Smooth muscle cell (in vitro differentiated cells): ENCODE data around the gene ZNF101. TPM values are rescaled to one million over a fixed set of nuclear protein-coding genes. Genes with fewer than 3 reads are reported as not detected.
A peak's percentile ranks its signal among the peaks of the same experiment; 100 is the strongest.

Source experiments
- DNase-seq: peaks from one replicate; lab custom pipeline; 2025; ENCODE audit not compliant: unreplicated experiment; lab: John Stamatoyannopoulos, UW
- H2AFZ ChIP-seq: fragments of 200-600 bp; sonication (generic); 2 replicates; pipeline ENCODE4 v1.6.0; 2016; ENCODE audit warnings: antibody characterized with exemption, low read depth, mild to moderate bottlenecking
- H3F3A ChIP-seq: fragments of 200-600 bp; sonication (generic); 2 replicates; pipeline ENCODE4 v1.6.0; 2017; ENCODE audit warnings: antibody characterized with exemption, low read depth
- H3K27ac ChIP-seq: fragments of 200-600 bp; sonication (generic); 2 replicates; pipeline ENCODE4 v1.5.1; 2016; ENCODE audit warnings: low read depth, mild to moderate bottlenecking
- H3K27me3 ChIP-seq: fragments of 200-600 bp; sonication (generic); 2 replicates; pipeline ENCODE4 v1.6.1; 2016; ENCODE audit warnings: low read depth, mild to moderate bottlenecking
- H3K36me3 ChIP-seq: fragments of 200-600 bp; sonication (generic); 2 replicates; pipeline ENCODE4 v1.5.1; 2016; ENCODE audit warnings: low read depth
- H3K4me1 ChIP-seq: fragments of 200-600 bp; sonication (generic); 2 replicates; pipeline ENCODE4 v1.5.1; 2016; ENCODE audit warnings: low read depth
- H3K4me2 ChIP-seq: fragments of 200-600 bp; sonication (generic); 2 replicates; pipeline ENCODE4 v1.6.0; 2016; ENCODE audit warnings: mild to moderate bottlenecking
- H3K4me3 ChIP-seq: fragments of 200-600 bp; sonication (generic); 2 replicates; pipeline ENCODE4 v1.5.1; 2016; ENCODE audit warnings: mild to moderate bottlenecking
- H3K79me2 ChIP-seq: fragments of 200-600 bp; sonication (generic); 2 replicates; pipeline ENCODE4 v1.6.0; 2016; ENCODE audit warnings: low read depth, mild to moderate bottlenecking
- H3K9ac ChIP-seq: fragments of 200-600 bp; sonication (generic); 2 replicates; pipeline ENCODE4 v1.6.0; 2016; ENCODE audit warnings: low read depth
- H3K9me3 ChIP-seq: fragments of 200-600 bp; sonication (generic); replicated peaks from 2 replicates; pipeline ENCODE4 v1.5.1; 2016; ENCODE audit warnings: low read depth
- H4K20me1 ChIP-seq: fragments of 200-600 bp; sonication (generic); 2 replicates; pipeline ENCODE4 v1.6.0; 2016; ENCODE audit warnings: low read depth
- CTCF ChIP-seq: fragments of 200-600 bp; sonication (generic); IDR thresholded peaks from 2 replicates; pipeline ENCODE4 v1.5.1; 2017; ENCODE audit warnings: borderline replicate concordance, mild to moderate bottlenecking, antibody characterized with exemption; ENCODE audit not compliant: insufficient read depth, poor library complexity, severe bottlenecking
- WGBS: methylation state at CpG from one replicate; pipeline ENCODE4 v1.1.7; 2016; ENCODE audit warnings: low lambda C conversion rate; 5-methylcytosine and 5-hydroxymethylcytosine counted together
- polyA plus RNA-seq: library from polyadenylated mRNA; unstranded; fragments of >200 nt; fragmentation: Nextera tagmentation; extraction: Ambion mirVana; gene quantifications from 2 replicates; pipeline ENCODE4 v1.2.1, GENCODE V29; 2016
- small RNA-seq: library from RNA; depleted of rRNA; stranded (forward); fragments of <200 nt; gene quantifications from one replicate; pipeline ENCODE3, GENCODE V24; 2014
- total RNA-seq: library from RNA; depleted of rRNA; stranded (reverse); fragments of >200 nt; gene quantifications from 2 replicates; pipeline ENCODE4 v1.2.3, GENCODE V29; 2014

The ZNF101 gene
- total and polyA plus RNA-seq, 2 experiments from 2014 or later: 0.83 to 5.4 TPM

- Histone ChIP-seq H4K20me1 (no peaks in the 10 kb centered on the region), H2AFZ (peak within 1 kb of the TSS; percentile 79), H3K9ac (peak within 1 kb of the TSS; percentile 62), H3K27ac (no peak within 1 kb of the TSS), H3K4me3 (peak within 1 kb of the TSS; percentile 82), H3F3A (no peaks in the 10 kb centered on the region), H3K4me2 (peak within 1 kb of the TSS; percentile 88), H3K36me3 (peaks cover 14% of the 10 kb centered on the region), H3K9me3 (peaks cover 16% of the 10 kb centered on the region), H3K79me2 (peaks cover 41% of the 10 kb centered on the region), H3K4me1 (peaks cover 4% of the 10 kb centered on the region), H3K27me3 (no peaks in the 10 kb centered on the region)
- WGBS: 2% methylated on average over 48 of the region's 61 CpGs
- no peak for TF ChIP-seq CTCF
- peak; percentile 49 for DNase-seq
Observed at GRCh38 chr19:19732579-19733501, 64.2 kb downstream of the ZNF101 start, which contains the start of gene ZNF14. Gene ZNF14 (minus strand): TSS chr19:19733112. CDS start chr19:19732958, 154 bp downstream.

Small RNA genes within 50 kb of the gene (small RNA-seq; reads per million reads assigned to genes)
- gene AC011458.2: 0.13 reads per million

Other genes starting within 250 kb of the ZNF101 start
- 1.3 and 5.4 TPM in 2 replicates for gene TSSK6, start 153.3 kb upstream of the ZNF101 start, total RNA-seq
- 0.31 and 0.49 TPM in 2 replicates for gene TSSK6, start 153.3 kb upstream of the ZNF101 start, polyA plus RNA-seq
- gene NDUFA13, start 152.6 kb upstream of the ZNF101 start, total RNA-seq: 42.3 and 51.8 TPM in 2 replicates
- gene NDUFA13, start 152.6 kb upstream of the ZNF101 start, polyA plus RNA-seq: 559 and 575 TPM in 2 replicates
- 2.2 TPM in 2 replicates for gene YJEFN3, start 139.9 kb upstream of the ZNF101 start, total RNA-seq
- gene YJEFN3, start 139.9 kb upstream of the ZNF101 start, polyA plus RNA-seq: 5.8 and 11.1 TPM in 2 replicates
- 27.2 and 31.0 TPM in 2 replicates for gene CILP2, start 130.6 kb upstream of the ZNF101 start, total RNA-seq
- gene CILP2, start 130.6 kb upstream of the ZNF101 start, polyA plus RNA-seq: 62.2 and 95.0 TPM in 2 replicates
- 2.5 TPM in 1 of 2 replicates, not detected in the other for gene PBX4, start 50.2 kb upstream of the ZNF101 start, total RNA-seq
- gene PBX4, start 50.2 kb upstream of the ZNF101 start, polyA plus RNA-seq: 1.7 and 4.5 TPM in 2 replicates
- gene LPAR2, start 40.6 kb upstream of the ZNF101 start, total RNA-seq: 13.2 and 15.1 TPM in 2 replicates
- 20.1 and 24.5 TPM in 2 replicates for gene LPAR2, start 40.6 kb upstream of the ZNF101 start, polyA plus RNA-seq
- 3.9 and 8.0 TPM in 2 replicates for gene GMIP, start 25.2 kb upstream of the ZNF101 start, total RNA-seq
- 19.5 and 19.8 TPM in 2 replicates for gene GMIP, start 25.2 kb upstream of the ZNF101 start, polyA plus RNA-seq
- 48.1 and 51.7 TPM in 2 replicates for gene ATP13A1, start 5.2 kb upstream of the ZNF101 start, total RNA-seq
- gene ATP13A1, start 5.2 kb upstream of the ZNF101 start, polyA plus RNA-seq: 51.4 and 57.3 TPM in 2 replicates
- 3.8 and 7.6 TPM in 2 replicates for gene ZNF14, start 64.3 kb downstream of the ZNF101 start, total RNA-seq
- gene ZNF14, start 64.3 kb downstream of the ZNF101 start, polyA plus RNA-seq: 1.2 and 2.4 TPM in 2 replicates
- gene ZNF506, start 152.9 kb downstream of the ZNF101 start, total RNA-seq: 27.7 and 41.9 TPM in 2 replicates
- gene ZNF506, start 152.9 kb downstream of the ZNF101 start, polyA plus RNA-seq: 6.7 and 10.6 TPM in 2 replicates
- 11.7 and 17.1 TPM in 2 replicates for gene ZNF253, start 197.0 kb downstream of the ZNF101 start, total RNA-seq
- gene ZNF253, start 197.0 kb downstream of the ZNF101 start, polyA plus RNA-seq: 3.2 and 7.9 TPM in 2 replicates
- 36.7 and 41.6 TPM in 2 replicates for gene ZNF93, start 232.1 kb downstream of the ZNF101 start, total RNA-seq
- 18.3 and 23.0 TPM in 2 replicates for gene ZNF93, start 232.1 kb downstream of the ZNF101 start, polyA plus RNA-seq